HEK293 (cell line): ENCODE measurements around the gene NTSR1.

Experiments
- CTCF ChIP-seq: fragments of 450-650 bp; formaldehyde crosslinking; IDR thresholded peaks from 2 replicates; pipeline ENCODE4 v1.5.1; 2016; ENCODE audit warnings: missing biosample characterization, missing genetic modification characterization
- YY1 ChIP-seq: fragments of 450-650 bp; formaldehyde crosslinking; IDR thresholded peaks from 2 replicates; pipeline ENCODE4 v1.5.1; 2018; ENCODE audit warnings: missing biosample characterization, missing genetic modification characterization
- ZNF707 ChIP-seq: fragments of 450-650 bp; formaldehyde crosslinking; IDR thresholded peaks from 2 replicates; pipeline ENCODE4 v1.5.1; 2016; ENCODE audit warnings: missing biosample characterization, missing genetic modification characterization

- TF ChIP-seq CTCF (no peak), YY1 (tag by site-specific recombination) (no peak), ZNF707 (no peak)
Observed at GRCh38 chr20:62762801-62763368, 54.2 kb downstream of the NTSR1 start.
